Measurements from ENCODE around the gene SLC24A4.
A peak's percentile ranks its signal among the peaks of the same experiment; 100 is the strongest.

Gene SLC24A4

GRCh38 chr14:92513204-92513965 lies 190.4 kb downstream of the SLC24A4 start, which contains the start of gene RIN3:
Gene RIN3, plus strand, starts transcription at chr14:92513781. Its CDS starts 152 bp downstream, at chr14:92513933.
- H3K27ac ChIP-seq: peak within 1 kb of the TSS; percentile 22; the same call in 1 of the 2 replicates
- TF ChIP-seq CTCF (conservative IDR thresholded peaks at IDR 0.05): no peak

- no peak for TF ChIP-seq CTCF (conservative IDR thresholded peaks at IDR 0.05)
- H3K27ac ChIP-seq: peak overlapping the region; percentile 22; the same call in 1 of the 2 replicates
Observed at GRCh38 chr14:92513966-92514843, 191.2 kb downstream of the SLC24A4 start.

GRCh38 chr14:92514844-92515514 lies 192.0 kb downstream of the SLC24A4 start:
- no peak for TF ChIP-seq CTCF (conservative IDR thresholded peaks at IDR 0.05)

GRCh38 chr14:92515546-92516343 lies 192.8 kb downstream of the SLC24A4 start:
- H3K27ac ChIP-seq: no peak overlapping the region
- TF ChIP-seq CTCF (conservative IDR thresholded peaks at IDR 0.05): no peak

More at GRCh38 chr14:92514844-92515514, 192.0 kb downstream of the SLC24A4 start:
- no peak overlapping the region for H3K27ac ChIP-seq

- no peak for TF ChIP-seq CTCF (conservative IDR thresholded peaks at IDR 0.05)
- H3K27ac ChIP-seq: no peak overlapping the region
Observed at GRCh38 chr14:92516344-92516965, 193.5 kb downstream of the SLC24A4 start.

- TF ChIP-seq CTCF (conservative IDR thresholded peaks at IDR 0.05): no peak
- no peak overlapping the region for H3K27ac ChIP-seq
Observed at GRCh38 chr14:92516966-92517506, 194.1 kb downstream of the SLC24A4 start.
